ENCODE measurements around the gene PCDH8. TPM values are rescaled to one million over a fixed set of nuclear protein-coding genes. Genes with fewer than 3 reads are reported as not detected.

The PCDH8 gene
- total RNA-seq, 1 experiment from 2014 or later, result 2.1 TPM

DNA sequence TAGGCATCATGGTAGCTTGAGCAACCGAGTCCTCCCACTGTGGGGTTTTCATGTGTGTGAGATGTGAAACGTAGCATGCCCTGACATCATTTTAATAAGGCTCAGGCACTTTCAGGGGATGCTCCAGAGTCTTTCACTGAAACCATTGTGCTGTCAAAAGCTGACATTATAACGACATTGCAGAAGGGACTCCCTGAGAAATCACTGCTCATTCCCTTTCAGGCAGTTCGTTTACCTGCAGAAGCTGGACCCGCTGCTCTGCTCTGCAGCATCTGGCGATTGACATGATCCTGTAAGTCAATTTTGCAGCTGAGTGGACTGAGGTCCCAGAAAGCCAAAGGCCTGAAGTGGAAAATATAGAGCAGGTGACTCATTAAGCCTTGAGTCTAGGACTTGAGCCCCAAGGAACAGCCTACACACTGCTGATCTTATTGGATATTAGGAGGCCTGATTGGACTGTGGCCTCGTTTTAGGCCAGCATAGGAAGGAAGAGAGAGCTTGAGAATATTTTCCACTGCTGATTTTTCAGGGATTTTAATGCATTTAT, 54.9 kb downstream of the PCDH8 start:
- H2BK15ac ChIP-seq (ENCODE audit: low read depth, low read length), result no peak overlapping the region
- no CpG with 5 or more reads among the region's 7 CpGs for WGBS (ENCODE audit: extremely low coverage, insufficient read length, low lambda C conversion rate)
- no peak overlapping the region for H2AFZ ChIP-seq (ENCODE audit: low read length)

More for the DNA sequence above, 54.9 kb downstream of the PCDH8 start:
- Histone ChIP-seq H3K27me3 (ENCODE audit: insufficient read depth, low read length) (no peaks in the 10 kb centered on the region), H3K9ac (ENCODE audit: extremely low read depth, insufficient read length, low read length) (no peak overlapping the region), H2BK12ac (ENCODE audit: insufficient read length, low read depth, low read length) (no peak overlapping the region), H2BK20ac (ENCODE audit: low read depth, low read length, poor library complexity, severe bottlenecking) (no peak overlapping the region), H4K91ac (ENCODE audit: insufficient read length, low read depth, low read length) (no peak overlapping the region), H3K79me2 (ENCODE audit: insufficient read depth, low read length) (no peaks in the 10 kb centered on the region), H3K79me1 (ENCODE audit: insufficient read depth, low read depth, low read length, poor library complexity, severe bottlenecking) (no peaks in the 10 kb centered on the region), H4K5ac (ENCODE audit: insufficient read length, low read depth, low read length) (no peak overlapping the region), H3K56ac (ENCODE audit: insufficient read length, low read depth, low read length) (no peak overlapping the region), H2BK120ac (ENCODE audit: low read depth, low read length, poor library complexity, severe bottlenecking) (no peak overlapping the region), H3K23me2 (ENCODE audit: insufficient read length, low read depth, low read length, poor library complexity, severe bottlenecking) (no peaks in the 10 kb centered on the region), H3K27ac (ENCODE audit: insufficient read length, low read depth, low read length) (no peak overlapping the region), H3T11ph (ENCODE audit: low read length) (no peak overlapping the region), H2AK5ac (ENCODE audit: insufficient read length, low read length) (no peak overlapping the region), H3K23ac (ENCODE audit: insufficient read length, low read depth, low read length) (no peak overlapping the region), H3K4me2 (ENCODE audit: insufficient read depth, insufficient read length, low read length) (no peak overlapping the region), H3K9me3 (ENCODE audit: control insufficient read depth, low read depth, low read length) (no peaks in the 10 kb centered on the region), H3K14ac (ENCODE audit: insufficient read depth, low read length) (no peak overlapping the region), H3K4ac (ENCODE audit: low read depth, low read length) (no peak overlapping the region), H3K4me1 (ENCODE audit: insufficient read depth, low read length) (no peaks in the 10 kb centered on the region), H4K20me1 (ENCODE audit: control insufficient read depth, insufficient read depth, insufficient read length) (no peaks in the 10 kb centered on the region), H3K18ac (ENCODE audit: insufficient read length, low read depth, low read length) (no peak overlapping the region), H2BK5ac (ENCODE audit: insufficient read length, low read length) (no peak overlapping the region), H4K8ac (replicated peaks; ENCODE audit: insufficient read length, low read depth, low read length) (no peak overlapping the region)
- DNase-seq, result no peak
- TF ChIP-seq, protein P1, sequence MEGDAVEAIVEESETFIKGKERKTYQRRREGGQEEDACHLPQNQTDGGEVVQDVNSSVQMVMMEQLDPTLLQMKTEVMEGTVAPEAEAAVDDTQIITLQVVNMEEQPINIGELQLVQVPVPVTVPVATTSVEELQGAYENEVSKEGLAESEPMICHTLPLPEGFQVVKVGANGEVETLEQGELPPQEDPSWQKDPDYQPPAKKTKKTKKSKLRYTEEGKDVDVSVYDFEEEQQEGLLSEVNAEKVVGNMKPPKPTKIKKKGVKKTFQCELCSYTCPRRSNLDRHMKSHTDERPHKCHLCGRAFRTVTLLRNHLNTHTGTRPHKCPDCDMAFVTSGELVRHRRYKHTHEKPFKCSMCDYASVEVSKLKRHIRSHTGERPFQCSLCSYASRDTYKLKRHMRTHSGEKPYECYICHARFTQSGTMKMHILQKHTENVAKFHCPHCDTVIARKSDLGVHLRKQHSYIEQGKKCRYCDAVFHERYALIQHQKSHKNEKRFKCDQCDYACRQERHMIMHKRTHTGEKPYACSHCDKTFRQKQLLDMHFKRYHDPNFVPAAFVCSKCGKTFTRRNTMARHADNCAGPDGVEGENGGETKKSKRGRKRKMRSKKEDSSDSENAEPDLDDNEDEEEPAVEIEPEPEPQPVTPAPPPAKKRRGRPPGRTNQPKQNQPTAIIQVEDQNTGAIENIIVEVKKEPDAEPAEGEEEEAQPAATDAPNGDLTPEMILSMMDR (conservative IDR thresholded peaks at IDR 0.05), result no peak
- H3K4me1 Mint-ChIP-seq, result peaks cover 3 to 4% of the 10 kb centered on the region in 2 experiments; a peak in 3 of 4 replicates
- H3K27ac Mint-ChIP-seq, result no peak overlapping the region
- H3K27me3 Mint-ChIP-seq (ENCODE audit: low read depth), result peaks cover 2% of the 10 kb centered on the region
- H3K4me3 Mint-ChIP-seq, result no peak overlapping the region
- H3K36me3 Mint-ChIP-seq (ENCODE audit: insufficient read depth in 1 of 3, low read depth in 3 of 3), result no peaks in the 10 kb centered on the region; a peak in 1 of 7 replicates
- no peaks in the 10 kb centered on the region for H3K9me3 Mint-ChIP-seq

Small RNA genes lying within 50 kb of the gene (microRNA-seq; reads per million reads assigned to microRNA genes)
- not detected for gene MIR759 (ENCODE audit: borderline microRNAs expressed)

Other genes with a start within 250 kb of the PCDH8 start
- gene HNRNPA1L2, start 206.2 kb downstream of the PCDH8 start, total RNA-seq (2021), result 10.6 and 11.1 TPM in 2 replicates
- 99.6 and 103 TPM in 2 replicates for gene SUGT1, start 195.8 kb downstream of the PCDH8 start, total RNA-seq (2021)
- gene CNMD, start 108.8 kb downstream of the PCDH8 start, total RNA-seq (2021), result 96.0 and 97.9 TPM in 2 replicates
- not detected in 2 replicates for gene OLFM4, start 180.2 kb upstream of the PCDH8 start, total RNA-seq (2021)